HG02852 (cell line): ENCODE data around the gene CLDN11.

Source experiments
- ATAC-seq: cut with Tn5 transposase; IDR thresholded peaks from one replicate; pipeline ENCODE4 v1.9.1; 2021; ENCODE audit warnings: mild to moderate bottlenecking, moderate library complexity; ENCODE audit not compliant: unreplicated experiment

Gene CLDN11

DNA sequence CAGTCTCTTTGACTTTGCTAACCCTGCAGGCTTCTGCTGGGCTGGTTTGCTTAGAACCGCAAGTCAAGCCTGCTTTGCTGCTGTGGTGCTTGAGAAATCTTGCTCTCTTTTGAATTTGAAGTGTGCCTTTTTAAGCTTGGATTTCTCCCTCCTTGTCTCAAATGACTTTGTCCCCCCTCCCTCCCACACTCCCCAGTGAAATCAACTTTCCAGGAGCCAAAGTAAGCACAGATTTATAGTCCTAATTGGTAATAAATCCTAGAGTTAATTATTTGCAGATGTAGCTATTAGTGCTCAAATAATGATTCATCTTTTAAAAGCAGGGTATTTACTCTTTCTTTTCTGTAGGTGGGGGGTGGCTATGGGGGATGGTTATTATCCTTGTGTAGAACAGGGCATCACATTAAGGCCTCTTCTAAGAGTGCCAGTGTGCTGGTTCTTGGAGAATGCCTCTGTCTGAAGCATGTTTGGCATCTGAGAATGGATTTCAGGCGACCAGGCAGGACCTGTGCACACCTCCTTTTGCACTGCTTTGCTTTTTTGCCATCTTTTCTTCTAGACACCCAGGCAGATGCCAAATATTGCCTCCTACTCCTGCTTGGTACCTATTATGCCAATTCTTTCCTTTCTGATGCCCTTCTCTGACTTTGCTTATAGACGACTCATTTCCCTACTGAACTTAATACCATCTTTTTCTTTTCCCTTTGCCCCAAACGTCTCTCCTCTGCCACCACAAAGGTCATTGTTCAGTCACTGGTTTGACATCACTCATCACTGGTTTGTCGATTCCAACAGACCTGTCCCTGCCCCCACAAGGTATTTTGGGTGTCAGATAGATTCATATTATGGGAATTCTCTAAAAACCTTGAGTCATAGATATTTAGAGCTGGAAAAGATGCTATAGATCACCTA lies 50.7 kb downstream of the CLDN11 start:
- no peak for ATAC-seq

GRCh38 chr3:170470063-170471016 lies 51.7 kb downstream of the CLDN11 start:
- ATAC-seq, result no peak

GRCh38 chr3:170471149-170471548 lies 52.5 kb downstream of the CLDN11 start:
- no peak for ATAC-seq

DNA sequence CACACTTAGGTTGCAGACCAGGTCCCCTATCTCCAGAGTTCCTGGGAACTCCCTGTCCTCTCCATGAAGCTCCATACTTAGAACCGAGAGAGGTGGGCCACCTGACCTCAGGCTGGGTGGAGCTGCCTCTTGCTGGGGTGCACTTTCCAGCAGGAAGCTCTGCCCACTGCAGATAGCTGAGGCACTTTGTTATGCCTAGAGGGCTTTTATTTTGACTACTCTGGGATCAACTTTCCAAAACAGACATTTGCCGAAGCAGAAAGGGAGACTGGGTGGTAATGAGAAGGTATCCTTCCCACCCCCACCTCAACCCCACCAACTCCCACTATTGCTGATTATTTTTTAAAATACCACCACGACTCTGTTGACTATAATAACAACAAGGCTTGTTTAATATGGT lies 54.7 kb downstream of the CLDN11 start:
- ATAC-seq, result no peak

GRCh38 chr3:170475092-170475685 lies 56.5 kb downstream of the CLDN11 start:
- no peak for ATAC-seq

DNA sequence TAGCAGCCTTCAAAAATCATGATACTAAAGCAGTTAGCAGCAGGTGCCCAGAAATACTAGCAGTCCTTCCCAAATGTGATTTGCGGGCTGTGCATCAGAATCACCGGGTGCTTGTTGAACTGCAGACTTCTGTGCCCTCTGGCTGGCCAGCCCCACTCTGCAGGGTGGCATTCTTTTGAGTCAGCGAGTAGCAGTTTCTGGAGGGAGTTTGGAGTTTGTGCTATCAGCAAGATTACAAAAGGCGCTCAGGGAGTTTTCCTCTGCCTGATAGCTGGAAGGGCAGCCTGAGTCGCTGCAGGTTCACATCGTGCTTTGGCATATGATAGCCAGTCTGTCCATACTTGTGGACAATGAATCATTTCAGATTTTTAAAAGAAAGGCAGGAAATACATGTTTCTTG lies 57.6 kb downstream of the CLDN11 start:
- ATAC-seq, result no peak

GRCh38 chr3:170477395-170477794 lies 58.7 kb downstream of the CLDN11 start:
- ATAC-seq, result no peak

DNA sequence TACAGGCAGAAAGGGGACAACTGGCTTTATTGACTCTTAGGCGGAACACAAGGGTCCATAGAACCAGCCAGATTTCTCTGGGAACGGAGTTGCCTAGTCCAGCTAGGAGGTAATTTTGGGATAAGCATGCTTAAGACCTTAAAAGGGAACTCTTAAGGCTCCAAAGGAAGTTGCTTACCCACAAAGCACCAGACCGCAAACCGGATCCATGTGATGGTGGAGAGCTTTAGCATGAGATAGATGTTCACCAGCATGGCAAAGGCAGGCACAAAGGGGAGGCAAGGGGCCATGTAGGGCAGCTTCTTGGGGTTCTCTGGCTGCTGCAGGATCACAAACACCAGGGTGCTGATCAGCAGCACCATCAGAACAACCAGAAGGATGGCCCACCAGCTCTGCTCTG lies 61.4 kb downstream of the CLDN11 start:
- no peak for ATAC-seq

- ATAC-seq, result no peak
Observed at GRCh38 chr3:170482199-170482598, 63.5 kb downstream of the CLDN11 start.

GRCh38 chr3:170483485-170484262 lies 65.0 kb downstream of the CLDN11 start:
- no peak for ATAC-seq
